ENCODE measurements around the gene CCDC9.
"Not testable (repeated sequence)": the region's sequence is repeated elsewhere in the genome, so short reads cannot be mapped to it uniquely, and the experiment has no call there.

CCDC9 gene

DNA sequence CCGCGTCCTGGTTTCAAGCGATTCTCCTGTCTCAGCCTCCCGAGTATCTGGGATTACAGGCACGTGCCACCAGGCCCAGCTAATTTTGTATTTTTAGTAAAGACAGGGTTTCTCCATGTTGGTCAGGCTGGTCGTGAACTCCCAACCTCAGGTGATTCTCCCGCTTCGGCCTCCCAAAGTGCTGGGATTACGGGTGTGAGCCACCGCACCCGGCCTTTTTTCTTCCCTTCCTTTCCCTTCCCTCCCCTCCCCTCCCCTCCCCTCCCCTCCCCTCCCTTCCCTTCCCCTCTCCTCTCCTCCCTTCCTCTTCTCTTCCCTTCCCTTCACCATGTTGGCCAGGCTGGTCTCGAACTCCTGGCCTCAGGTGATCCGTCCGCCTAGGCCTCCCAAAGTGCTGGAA, 44.5 kb downstream of the CCDC9 start:
- not testable (repeated sequence) for DNase-seq

DNA sequence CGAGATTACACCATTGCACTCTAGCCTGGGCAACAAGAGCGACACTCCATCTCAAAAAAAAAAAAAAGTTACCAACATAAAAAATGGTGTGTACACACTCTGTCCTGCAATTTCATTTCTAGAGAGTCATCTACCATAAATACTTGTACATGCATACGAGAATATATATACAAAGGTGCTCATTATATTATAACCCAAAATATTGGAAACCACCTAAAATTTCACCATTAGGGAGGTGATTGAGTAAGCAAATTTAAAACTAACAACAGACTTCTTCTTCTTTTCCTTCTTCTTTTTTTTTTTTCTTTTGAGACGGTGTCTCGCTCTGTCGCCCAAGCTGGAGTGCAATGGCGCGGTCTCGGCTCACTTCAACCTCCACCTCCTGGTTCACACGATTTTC, 45.9 kb downstream of the CCDC9 start:
- DNase-seq, result no peak

DNA sequence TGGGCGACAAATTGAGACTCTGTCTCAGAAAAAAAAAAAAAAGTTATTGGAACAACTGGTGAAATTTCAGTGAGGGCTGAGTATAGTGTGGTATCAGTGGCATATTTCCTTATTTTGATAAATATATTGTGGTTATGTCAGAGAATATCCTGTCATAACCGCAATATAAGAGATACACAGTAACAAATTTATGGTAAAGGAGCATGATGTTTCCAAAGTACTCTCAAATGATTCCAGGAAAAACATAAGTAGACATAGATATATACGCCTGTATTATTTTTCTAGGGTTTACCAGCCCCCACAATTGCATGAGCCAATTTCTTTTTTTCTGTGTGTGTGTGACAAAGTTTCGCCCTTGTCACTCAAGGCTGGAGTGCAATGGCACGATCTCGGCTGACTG, 47.6 kb downstream of the CCDC9 start:
- DNase-seq, result no peak

DNA sequence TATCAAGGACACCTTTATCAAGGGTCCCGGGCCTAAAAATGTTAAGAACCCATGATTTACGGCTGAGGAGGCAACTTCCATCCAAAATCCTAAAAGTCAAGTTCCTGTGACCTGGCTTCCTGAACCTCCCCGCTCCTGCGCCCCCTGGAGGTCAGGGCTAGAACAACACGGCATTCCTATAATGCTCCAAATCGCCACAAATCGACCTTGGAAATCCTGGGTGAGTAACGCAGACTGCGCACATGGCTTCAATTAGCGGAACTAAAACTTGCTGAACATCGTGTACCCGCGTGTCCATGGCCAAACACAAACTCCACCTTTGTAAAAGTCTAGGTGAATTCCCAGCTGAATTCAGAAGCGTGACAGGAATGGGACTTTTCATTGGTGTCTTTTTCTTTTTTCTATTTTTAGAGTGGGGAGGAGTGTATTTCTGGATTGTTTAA, 49.0 kb downstream of the CCDC9 start:
- peak in 5 of 6 experiments; percentile 33 to 62 (median 42) for DNase-seq

DNA sequence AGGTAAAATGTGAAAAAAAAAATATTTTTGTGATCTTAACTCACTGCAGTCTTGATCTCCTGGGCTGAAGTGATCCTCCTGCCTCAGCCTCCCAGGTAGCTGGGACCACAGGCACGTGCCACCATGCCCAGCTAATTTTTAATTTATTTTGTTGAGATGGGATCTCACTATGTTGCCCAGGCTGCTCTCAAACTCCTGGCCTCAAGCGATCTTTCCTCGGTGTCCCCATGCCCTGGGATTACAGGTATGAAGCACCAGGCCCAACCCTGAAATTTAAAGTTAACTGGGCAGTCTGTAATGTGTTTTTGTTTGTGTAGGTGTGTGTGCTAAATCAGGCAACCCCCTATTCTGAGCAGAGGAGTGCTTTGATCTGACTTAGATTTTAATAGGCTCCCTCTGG, 50.0 kb downstream of the CCDC9 start:
- no peak for DNase-seq

DNA sequence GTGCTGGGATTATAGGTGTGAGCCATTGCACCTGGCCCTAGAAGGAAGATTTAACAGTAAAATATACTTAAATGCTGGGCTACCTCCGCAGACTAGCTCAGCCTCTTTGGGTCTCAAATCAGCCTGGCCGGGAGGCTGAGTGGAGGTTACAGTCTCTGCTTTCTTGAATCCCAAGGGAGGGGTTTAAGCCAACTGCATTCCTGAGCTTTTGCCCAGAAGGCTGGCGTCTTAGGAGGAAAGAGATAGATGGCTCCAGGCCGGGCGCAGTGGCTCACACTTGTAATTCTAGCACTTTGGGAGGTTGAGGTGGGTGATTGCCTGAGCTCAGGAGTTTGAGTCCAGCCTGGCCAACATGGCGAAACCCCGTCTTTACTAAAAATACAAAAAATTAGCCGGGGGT, 52.7 kb downstream of the CCDC9 start:
- DNase-seq, result no peak

DNA sequence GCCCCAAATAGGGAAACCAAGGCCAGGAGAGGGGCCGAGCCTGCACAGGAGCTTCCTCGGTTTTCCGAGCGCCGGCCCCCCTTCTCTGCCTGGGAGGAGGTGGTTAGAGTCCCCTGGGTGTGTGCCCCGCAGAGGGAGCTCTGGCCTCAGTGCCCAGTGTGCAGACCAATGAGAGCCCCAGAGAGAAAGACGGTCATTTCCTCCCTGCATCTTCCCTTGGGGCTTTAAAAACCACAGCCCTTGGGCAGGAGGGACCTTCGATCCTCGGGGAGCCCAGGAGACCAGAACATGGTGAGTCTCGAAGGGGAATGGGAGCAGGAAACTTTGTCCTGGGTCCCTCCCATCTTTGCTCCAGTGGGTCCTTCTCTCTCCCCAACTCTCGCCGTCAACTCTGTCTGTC, 53.3 kb downstream of the CCDC9 start, which contains the start of gene C5AR1:
C5AR1 (plus strand) TSS at position 254 of the 400 bp plus-strand sequence; CDS start at position 289, 35 bp downstream.
- DNase-seq, result no peak

DNA sequence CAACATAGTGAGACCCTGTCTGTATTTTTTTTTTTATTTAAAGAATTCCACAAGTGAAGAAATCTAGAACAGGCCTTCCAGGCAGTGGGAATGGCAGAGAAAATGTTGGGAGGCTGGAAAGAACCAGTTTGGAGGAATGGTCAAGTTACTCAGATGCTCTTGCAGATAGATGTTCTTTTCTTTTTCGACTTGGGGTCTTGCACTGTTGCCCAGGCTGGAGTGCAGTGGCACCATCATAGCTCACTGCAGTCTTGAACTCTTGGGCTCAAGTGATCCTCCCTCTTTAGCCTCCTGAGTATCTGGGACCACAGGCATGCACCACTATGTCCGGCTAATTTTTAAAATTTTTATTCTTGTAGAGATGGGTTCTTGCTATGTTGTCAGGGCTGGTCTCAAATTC, 54.0 kb downstream of the CCDC9 start:
- no peak for DNase-seq

DNA sequence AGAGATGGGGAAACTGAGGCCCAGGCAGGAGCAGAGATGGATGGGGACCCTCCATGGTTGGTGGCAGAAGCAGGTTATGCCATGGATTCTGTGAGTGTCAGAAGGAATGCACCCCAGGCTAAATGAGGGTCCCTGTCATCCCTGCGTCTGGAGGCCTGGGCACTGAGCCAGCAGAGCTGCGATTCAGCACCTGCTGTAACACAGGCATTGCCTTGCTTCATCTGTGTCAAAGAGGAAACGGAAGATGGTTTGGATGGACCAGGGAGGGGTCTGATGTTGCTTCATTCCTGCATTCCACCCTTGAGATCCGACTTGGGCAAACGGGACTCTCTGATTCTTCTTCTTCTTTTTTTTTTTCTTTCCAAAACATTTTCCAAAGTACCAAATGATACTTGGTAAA, 54.5 kb downstream of the CCDC9 start:
- DNase-seq, result no peak

DNA sequence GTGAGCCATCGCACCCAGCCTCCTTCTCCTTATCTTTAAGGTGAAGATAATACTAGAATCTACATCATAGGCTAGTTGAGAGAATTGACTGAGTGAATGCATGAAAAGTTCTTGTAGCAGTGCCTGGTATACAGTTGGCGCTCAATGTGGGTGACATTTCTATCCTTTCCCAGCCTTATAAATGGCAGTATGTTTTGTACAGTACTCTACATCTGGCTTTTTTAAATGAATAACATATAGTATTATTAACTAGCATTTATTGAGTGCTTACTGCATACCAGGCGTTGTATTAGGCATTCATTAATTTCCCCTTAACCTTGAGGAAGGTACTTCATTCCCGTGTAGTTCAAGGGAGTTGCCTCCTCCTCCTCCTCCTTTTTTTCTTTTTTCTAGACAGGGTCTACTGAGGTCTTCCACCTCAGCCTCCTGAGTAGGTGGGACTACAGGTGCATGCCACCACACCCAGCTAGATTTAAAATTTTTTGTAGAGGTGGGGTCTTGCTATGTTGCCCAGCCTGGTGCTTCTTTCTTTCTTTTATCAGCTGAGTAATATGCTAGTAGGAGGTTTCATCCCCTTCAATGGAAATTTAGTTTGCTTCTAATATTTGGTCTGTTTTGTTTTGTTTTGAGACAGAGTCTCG, 56.2 kb downstream of the CCDC9 start:
- DNase-seq, result no peak

DNA sequence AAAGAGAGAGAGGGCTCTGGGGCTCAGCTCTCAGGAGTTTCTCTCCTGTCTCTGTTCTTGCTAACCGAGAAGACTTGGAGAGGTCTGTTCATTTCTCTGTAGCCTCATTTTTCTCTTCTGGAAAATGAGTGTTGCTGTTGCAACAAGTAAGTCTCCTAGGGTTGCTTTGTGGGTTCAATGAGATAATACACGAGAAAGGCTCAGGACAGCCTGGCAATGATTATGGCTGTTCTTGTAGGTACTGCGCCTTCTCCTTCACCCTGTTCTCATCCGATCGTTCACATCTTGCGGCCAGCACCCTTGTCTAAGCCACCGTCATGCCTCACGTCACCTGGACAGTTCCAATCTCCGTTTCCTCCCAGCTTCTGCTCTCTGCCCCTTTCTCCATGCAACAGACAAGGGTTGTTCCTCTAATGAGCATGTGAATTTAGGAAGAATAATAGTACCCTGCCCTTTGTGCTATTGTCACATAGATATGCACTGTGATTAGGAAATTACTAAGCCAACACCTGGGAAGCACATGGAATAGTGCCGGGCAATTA, 57.5 kb downstream of the CCDC9 start:
- DNase-seq, result no peak

DNA sequence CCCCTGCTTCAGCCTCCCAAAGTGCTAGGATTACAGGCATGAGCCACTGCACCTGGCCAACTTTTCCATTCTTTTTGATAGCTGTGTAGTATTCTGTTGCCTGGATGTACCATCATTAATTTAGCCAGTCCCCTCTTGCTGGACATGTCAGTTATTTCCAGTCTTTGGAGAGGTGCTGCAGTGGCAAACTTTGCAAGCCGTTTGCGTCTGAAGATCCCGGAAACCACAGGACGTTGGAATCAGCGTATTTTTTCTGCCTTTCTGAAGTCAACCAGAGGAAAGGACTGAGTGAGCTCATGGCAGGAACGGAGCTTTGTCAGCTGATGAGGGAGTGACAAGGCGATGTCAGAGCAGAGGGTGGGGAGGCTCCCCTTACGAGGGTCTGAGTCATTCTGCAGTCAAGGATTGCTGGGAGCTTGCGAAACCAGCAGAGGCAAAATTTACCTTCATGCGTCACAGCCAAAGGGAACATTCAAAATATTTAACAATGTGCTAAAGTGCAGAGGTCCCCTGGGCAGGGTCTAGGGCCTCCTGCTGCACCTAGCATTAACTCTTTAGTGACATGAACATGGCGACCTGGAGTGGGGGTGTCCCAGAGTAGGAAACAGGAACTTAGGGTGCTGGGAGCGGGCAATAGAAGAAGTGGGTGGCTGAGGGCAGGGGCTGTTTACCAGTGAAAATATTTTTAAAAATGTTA, 58.9 kb downstream of the CCDC9 start:
- DNase-seq, result no peak

DNA sequence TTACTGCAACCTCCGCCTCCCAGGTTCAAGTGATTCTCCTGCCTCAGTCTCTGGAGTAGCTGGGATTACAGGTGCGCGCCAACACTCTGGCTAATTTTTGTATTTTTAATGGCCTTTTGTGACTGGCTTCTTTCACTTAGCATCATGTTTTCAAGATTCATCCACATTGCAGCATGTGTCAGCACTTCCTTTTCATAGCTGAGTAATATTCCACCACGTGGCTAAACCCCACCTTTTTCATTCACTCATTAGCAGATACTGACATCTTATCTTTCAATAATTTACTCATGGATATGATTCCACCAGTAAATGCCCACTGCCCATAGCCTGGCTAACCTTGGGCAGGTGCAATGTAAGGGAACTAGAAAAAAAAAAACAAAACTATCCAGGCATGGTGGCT, 60.2 kb downstream of the CCDC9 start:
- DNase-seq, result no peak

DNA sequence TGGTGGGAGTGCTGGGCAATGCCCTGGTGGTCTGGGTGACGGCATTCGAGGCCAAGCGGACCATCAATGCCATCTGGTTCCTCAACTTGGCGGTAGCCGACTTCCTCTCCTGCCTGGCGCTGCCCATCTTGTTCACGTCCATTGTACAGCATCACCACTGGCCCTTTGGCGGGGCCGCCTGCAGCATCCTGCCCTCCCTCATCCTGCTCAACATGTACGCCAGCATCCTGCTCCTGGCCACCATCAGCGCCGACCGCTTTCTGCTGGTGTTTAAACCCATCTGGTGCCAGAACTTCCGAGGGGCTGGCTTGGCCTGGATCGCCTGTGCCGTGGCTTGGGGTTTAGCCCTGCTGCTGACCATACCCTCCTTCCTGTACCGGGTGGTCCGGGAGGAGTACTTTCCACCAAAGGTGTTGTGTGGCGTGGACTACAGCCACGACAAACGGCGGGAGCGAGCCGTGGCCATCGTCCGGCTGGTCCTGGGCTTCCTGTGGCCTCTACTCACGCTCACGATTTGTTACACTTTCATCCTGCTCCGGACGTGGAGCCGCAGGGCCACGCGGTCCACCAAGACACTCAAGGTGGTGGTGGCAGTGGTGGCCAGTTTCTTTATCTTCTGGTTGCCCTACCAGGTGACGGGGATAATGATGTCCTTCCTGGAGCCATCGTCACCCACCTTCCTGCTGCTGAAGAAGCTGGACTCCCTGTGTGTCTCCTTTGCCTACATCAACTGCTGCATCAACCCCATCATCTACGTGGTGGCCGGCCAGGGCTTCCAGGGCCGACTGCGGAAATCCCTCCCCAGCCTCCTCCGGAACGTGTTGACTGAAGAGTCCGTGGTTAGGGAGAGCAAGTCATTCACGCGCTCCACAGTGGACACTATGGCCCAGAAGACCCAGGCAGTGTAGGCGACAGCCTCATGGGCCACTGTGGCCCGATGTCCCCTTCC, 63.9 kb downstream of the CCDC9 start:
- no peak for DNase-seq

All from stimulated activated naive CD4-positive, alpha-beta T cell (primary cell).